HG02852 (cell line): Measurements from ENCODE around the gene KDSR.
"Not testable (repeated sequence)": the region's sequence is repeated elsewhere in the genome, so short reads cannot be mapped to it uniquely, and the experiment has no call there.

Experiments used
- ATAC-seq: cut with Tn5 transposase; IDR thresholded peaks from one replicate; pipeline ENCODE4 v1.9.1; 2021; ENCODE audit warnings: mild to moderate bottlenecking, moderate library complexity; ENCODE audit not compliant: unreplicated experiment

Gene KDSR

DNA sequence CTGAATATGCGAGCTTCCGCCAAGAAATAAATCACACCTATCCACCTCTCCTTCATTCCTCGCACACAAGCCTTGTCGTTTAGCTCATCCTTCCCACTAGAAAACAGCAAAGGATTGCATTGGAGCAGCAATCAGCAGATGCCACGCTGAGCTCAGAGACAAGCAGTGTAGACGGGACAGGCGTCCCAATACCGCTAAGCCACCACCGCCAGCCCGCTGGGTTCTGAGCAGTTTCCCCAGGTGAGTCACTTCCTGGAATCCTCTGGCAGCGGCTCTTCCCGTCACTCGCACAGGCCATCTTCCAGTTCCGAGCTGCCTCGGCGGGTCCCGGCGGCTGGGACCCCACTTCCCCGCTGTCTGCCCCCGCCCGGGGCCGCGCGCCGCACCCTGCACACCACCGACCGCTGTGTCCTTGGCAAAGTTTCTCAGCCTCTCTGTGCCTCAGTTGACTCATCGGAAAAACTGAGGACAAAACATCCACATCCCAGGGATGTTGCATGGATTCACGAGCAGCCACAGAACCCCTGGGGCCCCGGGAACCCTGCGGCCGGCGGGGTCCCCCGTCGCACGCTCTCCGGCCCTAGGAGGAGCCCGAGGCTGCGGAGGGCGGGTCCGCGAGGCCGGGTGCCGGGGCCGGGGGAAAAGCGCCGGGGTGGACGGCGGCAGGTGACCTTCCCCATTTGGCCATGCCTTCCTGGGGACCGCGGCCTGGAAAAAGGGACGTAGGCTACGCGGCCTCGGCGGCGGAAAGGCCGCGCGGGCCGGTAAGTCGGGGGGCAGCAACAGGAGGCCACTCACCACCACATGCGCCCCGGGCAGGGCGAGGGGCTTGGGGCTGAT is 573 bp downstream of the KDSR start:
- peak; percentile 31 for ATAC-seq

DNA sequence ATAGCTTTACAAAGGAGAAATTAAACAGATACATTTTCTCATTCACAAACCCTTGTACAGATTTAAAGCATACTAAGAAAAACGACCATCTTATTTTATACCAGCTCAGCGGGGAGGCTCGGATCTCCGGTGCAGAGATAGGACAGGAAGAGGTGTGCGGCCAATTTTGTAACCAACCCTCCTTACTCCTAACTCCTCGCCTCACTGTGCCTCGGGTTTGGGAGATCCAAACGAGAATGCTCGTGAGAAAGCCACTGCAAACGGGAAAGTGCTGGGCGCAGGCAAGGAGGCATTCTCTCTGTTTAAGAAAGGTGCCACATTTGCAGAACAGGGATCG is 1.2 kb downstream of the KDSR start:
- no peak for ATAC-seq

- no peak for ATAC-seq
These were observed 3.1 kb downstream of the KDSR start for GRCh38 chr18:63363951-63364350.

- ATAC-seq = not testable (repeated sequence)
These were observed 3.6 kb downstream of the KDSR start for GRCh38 chr18:63363420-63363819.

- no peak for ATAC-seq
These were observed 10.6 kb downstream of the KDSR start for GRCh38 chr18:63356272-63356896.

- ATAC-seq = no peak
These were observed 16.8 kb downstream of the KDSR start for GRCh38 chr18:63350230-63350629.

- ATAC-seq = peak; percentile 69
These were observed 18.4 kb downstream of the KDSR start for GRCh38 chr18:63348508-63349136.

- no peak for ATAC-seq
These were observed 20.4 kb downstream of the KDSR start for GRCh38 chr18:63346480-63347183.

- ATAC-seq = no peak
These were observed 21.0 kb downstream of the KDSR start for GRCh38 chr18:63346031-63346430.

DNA sequence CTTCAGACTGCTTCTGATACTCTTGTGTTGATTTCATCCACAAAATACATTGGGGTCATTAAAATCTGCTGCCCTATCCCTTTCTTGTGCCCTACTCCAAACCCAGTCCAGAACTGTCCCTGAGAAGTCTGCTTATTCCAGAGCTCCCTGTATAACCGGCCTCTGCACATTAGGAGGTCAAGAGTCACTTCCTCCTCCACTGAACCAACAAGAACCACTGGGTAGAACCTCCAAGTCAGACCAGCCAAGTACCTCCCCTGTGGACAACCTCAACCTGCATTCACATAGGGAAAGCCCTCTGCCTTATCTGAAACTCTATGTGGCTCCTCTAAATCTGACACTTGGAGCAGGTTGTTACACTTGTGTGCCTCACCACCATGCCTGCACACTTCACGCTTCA is 22.1 kb downstream of the KDSR start:
- ATAC-seq = no peak

GRCh38 chr18:63344263-63344662 is 22.7 kb downstream of the KDSR start:
- ATAC-seq = no peak

DNA sequence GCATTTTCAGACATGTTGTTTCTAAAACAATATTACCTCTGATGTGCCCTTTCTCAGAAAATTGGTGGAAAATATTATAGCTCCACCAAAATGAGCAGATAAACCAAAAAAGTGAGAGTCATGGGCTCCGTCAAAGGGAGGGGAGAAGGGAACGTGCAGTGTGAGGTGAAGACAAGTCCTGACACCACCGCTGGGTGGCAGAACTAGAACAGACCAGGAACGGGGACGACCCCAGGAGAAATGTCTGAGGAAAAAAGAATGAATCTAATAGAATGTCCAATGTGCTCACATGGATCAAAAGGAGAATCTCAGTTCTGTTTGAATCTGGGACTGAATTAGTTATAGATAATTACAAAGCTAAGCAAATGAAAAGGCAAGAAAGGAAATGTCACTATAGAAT is 24.8 kb downstream of the KDSR start:
- ATAC-seq = no peak

GRCh38 chr18:63339920-63340484 is 27.0 kb downstream of the KDSR start:
- ATAC-seq = no peak

DNA sequence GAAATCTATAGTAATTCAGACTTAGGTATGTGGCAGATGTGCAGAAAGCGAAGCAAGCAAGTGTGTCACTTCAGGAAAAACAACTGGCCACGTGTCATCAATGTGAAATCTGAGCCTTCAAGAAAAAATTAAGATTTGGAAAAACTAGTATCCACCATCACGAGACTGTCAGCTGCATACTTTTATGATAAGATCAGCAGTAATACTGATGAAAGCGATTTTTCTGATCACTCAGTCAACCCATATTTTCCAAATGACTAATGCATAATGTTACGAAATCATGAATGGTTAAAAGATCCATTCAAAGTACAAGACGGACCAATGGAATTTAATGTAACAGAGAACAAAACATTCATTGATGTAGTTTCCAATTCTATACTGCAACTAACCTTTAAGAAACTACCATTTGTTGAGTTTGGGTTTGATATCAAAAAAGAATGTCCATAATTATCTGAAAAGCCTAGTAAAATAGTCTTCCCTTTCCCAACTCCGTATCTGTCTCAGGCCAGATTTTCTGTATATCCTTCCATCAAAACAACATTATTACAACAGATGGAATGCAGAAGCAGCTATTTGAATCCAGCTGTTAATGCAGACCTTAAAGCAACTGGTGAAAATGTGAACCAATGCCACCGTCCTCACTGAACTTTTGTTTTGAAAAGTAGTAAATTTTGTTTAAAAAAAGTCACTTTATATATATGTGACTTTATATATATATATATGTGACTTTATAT is 30.5 kb downstream of the KDSR start:
- no peak for ATAC-seq

DNA sequence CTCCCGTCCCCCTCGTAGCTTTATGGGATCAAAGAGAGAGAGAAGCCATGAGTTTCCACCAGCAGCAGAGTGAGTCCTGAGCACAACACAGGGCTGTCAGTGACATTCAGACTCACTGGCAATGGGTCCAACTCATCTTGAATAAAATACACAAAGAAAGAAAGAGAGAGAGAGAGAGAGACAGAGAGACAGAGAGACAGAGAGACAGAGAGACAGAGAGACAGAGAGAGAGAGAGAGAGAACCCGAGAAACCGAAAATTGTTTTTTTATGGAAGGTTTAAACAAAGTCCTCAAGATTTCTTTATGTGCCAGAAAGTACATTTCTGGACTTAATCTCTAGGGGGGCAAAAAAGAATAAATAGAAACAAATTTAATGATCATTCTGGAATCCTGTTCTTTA is 35.9 kb downstream of the KDSR start:
- ATAC-seq = no peak

- no peak for ATAC-seq
These were observed 37.4 kb downstream of the KDSR start for GRCh38 chr18:63329431-63330145.

GRCh38 chr18:63326011-63326410 is 41.0 kb downstream of the KDSR start:
- ATAC-seq = no peak

- ATAC-seq = no peak
These were observed 41.8 kb downstream of the KDSR start for GRCh38 chr18:63325086-63325686.

GRCh38 chr18:63322908-63323634 is 43.9 kb downstream of the KDSR start:
- ATAC-seq = no peak
